HEK293 (cell line): Measurements from ENCODE around the gene CCDC63.

Source experiments
- BCL11A ChIP-seq: fragments of 450-650 bp; formaldehyde crosslinking; IDR thresholded peaks from 2 replicates; pipeline ENCODE4 v1.5.1; 2016; ENCODE audit warnings: low read depth, missing biosample characterization, missing genetic modification characterization
- HOXD13 ChIP-seq: sonication (generic); formaldehyde crosslinking; IDR thresholded peaks from 2 replicates; pipeline ENCODE4 v1.8.0; 2022; ENCODE audit warnings: missing genetic modification reagents, borderline replicate concordance
- YY1 ChIP-seq: fragments of 450-650 bp; formaldehyde crosslinking; IDR thresholded peaks from 2 replicates; pipeline ENCODE4 v1.5.1; 2018; ENCODE audit warnings: missing biosample characterization, missing genetic modification characterization
- ZNF121 ChIP-seq: fragments of 450-650 bp; formaldehyde crosslinking; IDR thresholded peaks from 2 replicates; pipeline ENCODE4 v1.5.1; 2016; ENCODE audit warnings: missing biosample characterization, missing genetic modification characterization
- ZNF658 ChIP-seq: fragments of 450-650 bp; formaldehyde crosslinking; IDR thresholded peaks from 2 replicates; pipeline ENCODE4; 2016; ENCODE audit warnings: missing biosample characterization, missing genetic modification characterization
- ZNF768 ChIP-seq: fragments of 450-650 bp; formaldehyde crosslinking; IDR thresholded peaks from 2 replicates; pipeline ENCODE4 v1.5.1; 2018; ENCODE audit warnings: missing biosample characterization, mild to moderate bottlenecking, missing genetic modification characterization
- TF ChIP-seq, protein P1 (sequence below): fragments of 450-650 bp; formaldehyde crosslinking; IDR thresholded peaks from 2 replicates; pipeline ENCODE4 v1.5.1; 2016; ENCODE audit warnings: missing biosample characterization, missing genetic modification characterization
- TF ChIP-seq, protein P2 (sequence below): fragments of 450-650 bp; formaldehyde crosslinking; IDR thresholded peaks from 2 replicates; pipeline ENCODE4 v1.5.1; 2016; ENCODE audit warnings: missing biosample characterization, missing genetic modification characterization
- TF ChIP-seq, protein P3 (sequence below): fragments of 450-650 bp; formaldehyde crosslinking; IDR thresholded peaks from 2 replicates; pipeline ENCODE4 v1.5.1; 2017; ENCODE audit warnings: missing biosample characterization, missing genetic modification characterization

DNA sequence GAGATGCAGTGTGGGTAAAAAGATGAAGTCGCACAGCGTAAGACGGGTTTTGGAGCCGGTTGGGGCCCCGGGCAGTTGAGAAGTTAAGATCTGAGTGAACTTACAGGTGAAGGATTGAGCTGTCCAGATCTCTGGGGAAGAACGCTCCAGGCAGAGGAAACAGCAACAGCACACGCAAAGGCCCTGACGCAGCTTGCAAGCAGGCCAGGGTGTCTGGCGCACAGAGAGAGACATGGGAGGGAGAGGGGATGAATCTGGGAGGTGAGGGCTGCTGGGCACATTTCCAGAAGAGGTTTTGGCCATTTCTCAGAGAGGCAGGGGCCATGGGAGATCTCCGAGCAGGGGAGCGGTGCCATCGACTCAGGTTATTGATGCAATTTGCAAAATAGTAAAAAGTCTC, 42.6 kb downstream of the CCDC63 start:
- TF ChIP-seq ZNF658 (tag by site-specific recombination), result no peak
- TF ChIP-seq, protein P1, sequence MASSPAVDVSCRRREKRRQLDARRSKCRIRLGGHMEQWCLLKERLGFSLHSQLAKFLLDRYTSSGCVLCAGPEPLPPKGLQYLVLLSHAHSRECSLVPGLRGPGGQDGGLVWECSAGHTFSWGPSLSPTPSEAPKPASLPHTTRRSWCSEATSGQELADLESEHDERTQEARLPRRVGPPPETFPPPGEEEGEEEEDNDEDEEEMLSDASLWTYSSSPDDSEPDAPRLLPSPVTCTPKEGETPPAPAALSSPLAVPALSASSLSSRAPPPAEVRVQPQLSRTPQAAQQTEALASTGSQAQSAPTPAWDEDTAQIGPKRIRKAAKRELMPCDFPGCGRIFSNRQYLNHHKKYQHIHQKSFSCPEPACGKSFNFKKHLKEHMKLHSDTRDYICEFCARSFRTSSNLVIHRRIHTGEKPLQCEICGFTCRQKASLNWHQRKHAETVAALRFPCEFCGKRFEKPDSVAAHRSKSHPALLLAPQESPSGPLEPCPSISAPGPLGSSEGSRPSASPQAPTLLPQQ (tag by site-specific recombination), result no peak
- no peak for TF ChIP-seq HOXD13 (CRISPR knock-in tag)
- TF ChIP-seq YY1 (tag by site-specific recombination), result no peak
- no peak for TF ChIP-seq ZNF768
- TF ChIP-seq, protein P2, sequence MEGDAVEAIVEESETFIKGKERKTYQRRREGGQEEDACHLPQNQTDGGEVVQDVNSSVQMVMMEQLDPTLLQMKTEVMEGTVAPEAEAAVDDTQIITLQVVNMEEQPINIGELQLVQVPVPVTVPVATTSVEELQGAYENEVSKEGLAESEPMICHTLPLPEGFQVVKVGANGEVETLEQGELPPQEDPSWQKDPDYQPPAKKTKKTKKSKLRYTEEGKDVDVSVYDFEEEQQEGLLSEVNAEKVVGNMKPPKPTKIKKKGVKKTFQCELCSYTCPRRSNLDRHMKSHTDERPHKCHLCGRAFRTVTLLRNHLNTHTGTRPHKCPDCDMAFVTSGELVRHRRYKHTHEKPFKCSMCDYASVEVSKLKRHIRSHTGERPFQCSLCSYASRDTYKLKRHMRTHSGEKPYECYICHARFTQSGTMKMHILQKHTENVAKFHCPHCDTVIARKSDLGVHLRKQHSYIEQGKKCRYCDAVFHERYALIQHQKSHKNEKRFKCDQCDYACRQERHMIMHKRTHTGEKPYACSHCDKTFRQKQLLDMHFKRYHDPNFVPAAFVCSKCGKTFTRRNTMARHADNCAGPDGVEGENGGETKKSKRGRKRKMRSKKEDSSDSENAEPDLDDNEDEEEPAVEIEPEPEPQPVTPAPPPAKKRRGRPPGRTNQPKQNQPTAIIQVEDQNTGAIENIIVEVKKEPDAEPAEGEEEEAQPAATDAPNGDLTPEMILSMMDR (tag by site-specific recombination), result no peak
- TF ChIP-seq BCL11A (tag by site-specific recombination), result no peak
- TF ChIP-seq, protein P3, sequence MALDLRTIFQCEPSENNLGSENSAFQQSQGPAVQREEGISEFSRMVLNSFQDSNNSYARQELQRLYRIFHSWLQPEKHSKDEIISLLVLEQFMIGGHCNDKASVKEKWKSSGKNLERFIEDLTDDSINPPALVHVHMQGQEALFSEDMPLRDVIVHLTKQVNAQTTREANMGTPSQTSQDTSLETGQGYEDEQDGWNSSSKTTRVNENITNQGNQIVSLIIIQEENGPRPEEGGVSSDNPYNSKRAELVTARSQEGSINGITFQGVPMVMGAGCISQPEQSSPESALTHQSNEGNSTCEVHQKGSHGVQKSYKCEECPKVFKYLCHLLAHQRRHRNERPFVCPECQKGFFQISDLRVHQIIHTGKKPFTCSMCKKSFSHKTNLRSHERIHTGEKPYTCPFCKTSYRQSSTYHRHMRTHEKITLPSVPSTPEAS (tag by site-specific recombination), result no peak
- TF ChIP-seq ZNF121, result no peak
